Activated effector memory CD4-positive, alpha-beta T cell treated with anti-CD3 and anti-CD28 coated beads, Interleukin-2, amount 50 U/mL, for 16 hours (primary cell): ENCODE results near the gene ARHGEF39.

Source experiments
- DNase-seq: peaks from one replicate; pipeline ENCODE4 v3.0.0-alpha.2; 2020

Gene ARHGEF39

DNA sequence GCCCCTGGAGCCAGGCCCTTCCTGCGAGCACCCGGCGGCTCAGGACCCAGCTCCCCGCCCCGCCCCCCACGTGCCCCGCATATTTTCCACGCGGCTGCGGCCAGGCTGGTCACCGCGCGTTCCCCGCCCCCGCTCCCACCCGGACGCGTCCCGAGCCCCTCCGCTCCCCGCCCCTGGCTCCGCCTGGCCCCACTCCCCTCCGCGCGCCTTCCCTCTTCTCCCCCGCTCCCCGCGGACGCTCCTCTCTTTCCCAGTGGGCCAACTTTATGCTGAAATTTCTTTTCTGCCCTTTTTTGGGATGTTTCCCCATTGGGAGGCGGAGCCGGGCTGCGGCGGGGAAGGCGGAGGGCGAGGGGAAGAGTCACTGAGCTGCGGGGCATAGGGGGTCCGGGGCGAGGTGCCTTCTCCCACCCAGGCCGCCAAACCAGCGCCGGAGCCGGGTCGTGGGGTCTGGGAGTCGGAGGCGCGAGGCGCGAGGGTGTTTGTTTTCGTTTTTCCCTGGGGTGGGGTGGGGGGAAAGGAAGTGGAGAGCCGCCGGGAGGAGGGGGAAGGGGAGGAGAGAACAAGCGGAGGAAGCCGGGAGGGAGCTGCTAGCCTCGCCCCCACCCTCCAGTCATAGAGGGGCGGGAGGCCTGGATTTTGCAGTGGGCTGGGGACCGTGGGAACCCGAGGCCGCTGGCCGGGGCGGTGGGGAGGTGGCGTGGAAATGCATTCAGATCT lies 25.8 kb upstream of the ARHGEF39 start:
- peak; percentile 79 for DNase-seq

DNA sequence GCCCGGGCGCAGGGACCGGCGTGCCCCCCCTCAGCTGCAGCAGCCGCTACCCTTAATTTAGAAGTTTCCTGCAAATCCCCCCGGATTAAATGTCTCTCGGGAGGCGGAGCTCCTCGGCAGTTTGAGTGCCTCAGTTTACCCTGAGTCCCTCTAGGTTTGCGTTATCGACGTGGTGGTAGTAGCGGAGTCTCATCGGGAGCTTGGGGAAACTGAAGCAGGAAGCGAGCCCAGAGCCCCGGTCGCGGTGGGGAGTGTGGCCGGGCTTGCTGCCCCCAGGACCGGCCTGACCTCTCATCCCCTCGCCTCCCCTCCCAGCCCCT lies 25.3 kb upstream of the ARHGEF39 start:
- DNase-seq, result no peak

DNA sequence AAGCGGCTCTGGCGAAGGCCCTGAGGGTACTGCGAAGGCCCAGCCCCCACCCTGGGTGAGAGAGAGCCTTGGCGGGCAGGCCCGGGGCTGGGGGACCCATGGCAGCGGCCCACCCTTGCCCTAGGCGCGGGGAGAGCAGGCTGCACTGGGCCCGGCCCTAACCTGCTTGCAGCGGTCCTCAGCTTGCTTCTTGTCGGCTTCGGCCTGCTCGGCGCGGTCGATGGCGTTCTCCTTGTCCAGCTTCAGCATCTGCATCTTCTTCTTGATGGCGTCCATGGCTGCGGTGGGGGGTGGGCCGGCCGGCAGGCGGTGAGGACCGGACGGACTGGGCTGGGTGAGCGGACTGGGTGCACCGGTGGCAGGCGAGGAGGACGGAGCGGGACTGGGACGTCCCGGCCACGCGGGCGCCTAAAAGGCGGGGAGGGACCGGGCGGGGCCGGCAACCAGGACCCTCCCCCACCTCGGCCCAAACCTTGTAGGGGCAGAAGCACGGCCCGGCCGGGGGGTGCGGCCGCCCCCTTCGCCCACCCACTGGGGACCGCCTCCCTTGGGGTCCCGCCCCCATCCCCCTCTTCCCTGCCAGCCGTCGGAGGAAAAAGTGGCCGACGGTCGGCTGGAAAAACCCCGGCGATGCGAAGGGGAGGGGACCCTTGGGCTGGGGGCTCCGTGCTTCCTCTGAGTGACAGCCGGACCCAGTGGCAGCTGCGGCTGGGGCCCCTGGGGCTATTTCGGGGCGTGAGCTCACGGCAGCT lies 24.7 kb upstream of the ARHGEF39 start, which contains the start of gene TPM2:
Gene TPM2 (minus strand): TSS at position 384 of the 752 bp plus-strand sequence. CDS start 108 bp downstream, at position 276.
- no peak for DNase-seq

DNA sequence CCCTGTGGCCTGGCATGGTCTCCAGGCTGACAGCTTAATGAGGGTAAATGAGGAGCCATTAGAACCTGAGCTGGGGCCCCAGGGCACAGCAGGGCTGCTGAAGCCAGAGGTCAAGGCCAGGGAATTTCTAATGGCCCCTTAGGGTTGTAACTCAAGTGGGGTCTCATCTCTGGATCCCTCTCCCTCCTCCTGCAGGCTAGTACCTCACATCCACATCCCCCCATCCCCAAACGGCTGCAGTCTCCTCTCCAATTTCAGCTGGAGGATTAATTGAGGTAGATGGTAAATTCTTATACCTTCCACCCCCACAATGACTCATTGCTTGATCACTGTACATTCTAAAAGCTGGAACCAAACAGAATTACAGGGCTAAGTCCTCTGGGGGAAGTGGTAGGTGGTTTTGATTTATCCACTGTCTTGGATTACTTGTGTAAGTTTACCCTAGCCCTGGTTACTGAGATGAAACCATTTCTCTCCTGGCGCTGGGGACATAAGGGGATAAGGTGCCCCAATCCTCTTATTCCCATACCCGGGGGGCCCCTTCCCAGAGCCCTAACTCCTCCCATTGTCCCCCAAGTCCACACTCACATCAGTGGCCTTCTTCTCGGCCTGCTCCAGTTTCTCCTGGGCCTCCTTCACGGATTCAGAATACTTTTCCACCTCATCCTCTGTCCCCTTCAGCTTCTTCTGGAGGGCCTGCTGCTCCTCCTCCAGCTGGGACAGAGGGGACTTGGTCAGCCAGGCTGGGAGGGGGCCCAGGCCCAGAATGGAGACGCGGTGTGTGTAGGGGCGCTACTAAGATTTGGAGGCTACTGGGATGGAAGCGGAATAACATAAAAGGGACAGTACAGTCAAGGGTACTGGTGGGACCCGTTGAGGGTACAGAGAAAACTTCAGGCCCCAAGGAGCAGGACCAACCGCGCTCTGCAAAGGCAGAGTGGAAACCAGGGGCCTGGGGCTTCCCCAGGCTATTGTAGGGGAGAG lies 23.9 kb upstream of the ARHGEF39 start:
- DNase-seq, result no peak

DNA sequence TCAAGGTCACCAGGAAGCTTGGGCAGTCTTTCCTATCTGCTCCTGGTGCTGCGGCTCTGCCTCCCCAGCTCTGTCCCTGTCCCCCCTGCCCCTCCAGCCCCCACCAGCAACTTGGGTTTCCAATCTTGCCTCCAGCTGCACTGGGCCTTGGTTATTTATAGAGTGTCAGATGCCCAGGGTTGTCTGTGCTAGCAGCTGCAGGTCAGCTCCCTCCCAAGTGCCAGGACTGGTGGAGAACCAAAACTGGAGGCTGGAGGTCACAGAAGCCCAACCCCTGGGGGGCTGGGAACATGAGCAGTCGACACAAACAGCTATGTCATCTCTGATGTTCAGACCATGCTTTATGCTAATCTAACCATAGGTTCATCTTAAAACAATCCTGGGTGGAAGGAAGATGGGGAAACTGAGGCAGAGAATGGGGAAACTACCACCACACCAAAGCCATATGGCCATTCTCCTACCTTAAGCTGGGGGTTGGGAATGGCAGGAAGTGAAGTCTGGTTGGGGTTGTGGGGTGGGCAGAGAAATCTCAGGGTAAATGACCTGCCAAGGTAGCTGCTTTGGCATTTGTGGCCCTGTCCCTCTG lies 23.1 kb upstream of the ARHGEF39 start:
- no peak for DNase-seq

DNA sequence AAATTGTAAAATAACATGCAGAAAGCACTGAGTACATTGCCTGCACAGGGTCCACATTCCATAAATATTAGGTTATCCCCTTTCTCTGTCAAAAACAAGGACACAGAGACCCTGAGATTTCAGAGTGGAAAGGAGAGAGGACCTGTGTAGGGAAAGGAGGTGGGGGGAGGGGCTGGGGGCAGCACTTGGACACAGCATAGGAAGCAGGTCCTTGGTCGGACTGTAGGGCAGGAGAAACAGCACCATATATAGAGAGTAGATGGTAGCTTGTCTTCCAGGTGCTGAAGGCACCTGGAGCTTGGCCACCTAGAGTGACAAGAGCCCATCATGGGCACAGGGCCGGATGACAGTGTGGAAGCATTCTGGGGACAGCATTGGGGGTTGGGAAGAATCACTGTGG lies 22.3 kb upstream of the ARHGEF39 start:
- no peak for DNase-seq

DNA sequence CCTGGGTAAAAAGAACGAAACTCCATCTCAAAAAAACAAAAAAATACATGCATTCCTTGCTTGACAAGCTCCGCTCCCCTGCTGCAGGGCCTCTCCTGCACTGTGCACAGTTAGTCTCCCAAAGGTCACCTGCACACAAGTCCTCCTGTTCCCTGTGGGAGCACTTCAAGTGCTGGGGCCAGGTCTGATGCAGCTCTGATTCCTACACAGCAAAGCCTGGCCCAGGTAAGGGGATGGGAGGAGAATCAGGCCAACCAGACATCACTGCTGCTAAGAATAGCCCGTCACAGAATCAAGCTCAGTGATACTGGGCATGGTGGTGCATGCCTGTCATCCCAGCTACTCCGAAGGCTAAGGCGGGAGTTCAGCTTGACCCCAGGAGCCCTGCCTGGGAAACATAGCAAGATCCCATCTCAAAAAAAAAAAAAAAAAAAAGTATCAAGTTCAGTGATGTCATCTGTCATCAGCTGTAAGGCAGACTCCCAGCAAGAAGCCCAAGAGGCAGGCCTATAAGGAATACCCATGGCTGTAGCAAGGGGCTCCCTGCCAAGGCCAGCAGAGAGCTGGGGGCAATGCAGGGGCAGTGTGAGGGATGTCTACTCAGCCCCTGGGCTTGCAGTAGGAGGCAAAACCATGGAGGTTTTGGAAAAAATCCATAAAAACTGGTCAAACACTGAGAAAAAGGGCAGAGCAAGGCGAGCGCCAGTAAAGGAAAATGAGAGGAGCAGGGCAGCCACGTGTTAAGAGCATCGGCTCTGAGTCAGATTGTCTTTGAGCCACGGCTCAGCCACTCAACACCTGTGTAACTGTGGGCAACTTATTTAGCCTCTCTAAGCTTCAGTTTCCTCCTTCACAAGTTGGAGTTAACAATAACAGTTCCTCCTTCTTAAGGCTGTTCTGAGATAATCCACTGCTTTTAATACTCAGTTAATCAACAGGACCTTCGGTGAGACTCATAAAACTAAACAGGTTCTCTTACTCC lies 21.5 kb upstream of the ARHGEF39 start:
- no peak for DNase-seq

DNA sequence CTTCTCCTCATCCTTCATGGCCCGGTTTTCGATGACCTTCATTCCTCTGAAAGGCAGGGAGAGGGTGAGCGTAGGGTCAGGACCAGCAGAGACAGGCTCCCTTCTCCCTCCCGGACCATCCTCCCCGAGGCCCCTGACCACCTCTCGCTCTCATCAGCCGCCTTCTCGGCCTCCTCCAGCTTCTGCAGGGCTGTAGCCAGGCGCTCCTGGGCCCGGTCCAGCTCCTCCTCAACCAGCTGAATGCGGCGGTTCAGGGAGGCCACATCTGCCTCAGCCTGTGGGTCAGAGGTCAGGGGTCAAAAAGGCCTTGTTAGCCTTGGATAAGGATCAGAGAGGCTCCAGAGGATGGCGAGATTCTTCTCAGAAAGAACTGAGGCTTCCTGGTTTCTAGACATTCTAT lies 20.5 kb upstream of the ARHGEF39 start:
- DNase-seq, result no peak

DNA sequence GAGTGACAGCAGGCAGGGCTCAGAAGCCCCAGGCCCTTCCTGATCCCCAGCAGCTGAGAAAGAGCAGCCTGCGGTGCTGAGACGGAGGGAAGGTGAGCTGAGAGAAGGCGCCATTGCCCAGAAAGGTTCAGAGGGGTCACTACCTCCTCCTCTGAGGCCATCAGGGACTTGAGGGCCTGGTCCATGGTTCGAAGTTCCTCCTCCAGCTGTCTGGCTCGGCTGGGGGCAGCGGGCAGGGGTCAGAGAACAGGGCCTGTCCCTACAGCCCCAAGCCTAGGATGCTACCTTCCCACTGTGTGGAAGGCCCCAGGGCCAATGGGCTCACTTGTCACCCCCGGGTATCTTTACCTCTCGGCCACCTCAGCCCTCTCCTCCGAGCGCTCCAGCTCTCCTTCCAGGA lies 19.9 kb upstream of the ARHGEF39 start:
- no peak for DNase-seq

DNA sequence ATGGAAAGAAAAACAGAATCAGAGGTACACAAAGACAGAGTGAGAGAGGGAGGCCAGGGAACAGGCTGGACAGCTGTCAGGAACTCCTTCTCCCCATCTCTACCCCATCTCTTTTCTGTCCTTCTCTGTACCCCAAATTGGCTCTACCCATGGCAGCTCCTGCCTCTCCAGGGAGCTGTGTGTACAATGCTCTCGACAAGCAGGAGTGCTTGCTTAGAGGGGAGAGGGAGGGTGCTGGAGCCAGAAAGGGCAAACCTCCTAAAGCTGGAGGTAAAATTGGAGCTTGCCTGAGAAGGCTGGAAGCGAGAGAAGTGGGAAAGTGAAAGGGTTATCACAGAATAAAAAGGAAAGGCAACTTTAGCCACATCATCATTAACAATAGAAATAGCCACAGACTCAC lies 18.3 kb upstream of the ARHGEF39 start:
- DNase-seq, result no peak

DNA sequence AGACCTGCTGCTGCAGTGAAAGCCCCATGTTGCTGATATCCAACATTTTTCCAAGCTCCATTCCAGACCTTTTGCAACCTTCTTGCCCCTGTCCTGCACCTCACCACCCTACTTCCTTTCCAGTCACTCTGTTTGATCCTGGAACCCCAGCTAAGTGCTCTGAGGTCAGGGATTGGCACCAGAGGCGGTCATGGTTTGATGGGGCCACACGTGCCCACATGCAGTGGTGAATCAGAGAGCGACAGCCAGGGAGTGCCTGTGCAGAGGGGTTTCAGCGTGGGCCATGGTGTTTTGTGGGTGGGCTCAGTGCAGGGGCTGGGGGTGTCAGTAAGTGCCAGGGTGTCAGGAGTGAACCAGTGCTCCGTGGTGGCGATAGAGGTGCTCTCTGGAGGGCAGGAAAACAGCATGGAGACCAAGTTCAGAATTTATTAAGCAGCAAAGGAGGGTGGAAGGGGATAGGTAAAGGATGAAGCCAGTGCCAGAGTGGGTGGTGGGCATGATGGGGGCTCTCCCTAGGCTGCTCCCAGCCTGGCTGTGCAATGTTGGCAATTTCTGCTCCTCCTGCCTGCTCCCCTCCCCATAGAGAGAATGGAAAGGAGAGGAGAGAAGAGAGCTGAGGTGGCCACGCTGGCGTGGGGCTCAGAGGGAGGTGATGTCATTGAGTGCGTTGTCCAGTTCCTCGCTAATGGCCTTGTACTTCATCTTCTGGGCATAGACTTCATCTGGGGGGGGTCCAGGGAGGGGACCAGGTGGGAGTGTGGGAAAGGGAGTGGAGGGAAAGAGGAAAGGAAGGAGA lies 17.7 kb upstream of the ARHGEF39 start:
- DNase-seq, result no peak

DNA sequence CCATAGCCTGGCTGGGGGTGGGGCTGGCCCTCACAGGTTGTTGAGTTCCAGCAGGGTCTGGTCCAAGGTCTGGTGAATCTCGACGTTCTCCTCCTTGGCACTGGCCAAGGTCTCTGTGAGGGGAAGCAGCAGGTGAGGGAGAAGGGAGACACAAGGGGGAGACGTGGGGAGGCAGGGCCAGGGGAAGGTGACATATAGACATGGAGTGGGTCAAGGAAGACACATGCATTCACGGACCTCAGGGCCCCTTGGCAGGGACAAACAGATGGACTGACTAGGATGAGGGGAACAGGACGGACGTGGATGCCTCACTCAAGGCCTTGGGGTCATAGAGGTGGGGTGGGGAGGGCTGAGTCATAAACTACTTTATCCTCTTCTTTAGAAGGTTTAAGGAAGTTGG lies 17.1 kb upstream of the ARHGEF39 start:
- DNase-seq, result no peak

DNA sequence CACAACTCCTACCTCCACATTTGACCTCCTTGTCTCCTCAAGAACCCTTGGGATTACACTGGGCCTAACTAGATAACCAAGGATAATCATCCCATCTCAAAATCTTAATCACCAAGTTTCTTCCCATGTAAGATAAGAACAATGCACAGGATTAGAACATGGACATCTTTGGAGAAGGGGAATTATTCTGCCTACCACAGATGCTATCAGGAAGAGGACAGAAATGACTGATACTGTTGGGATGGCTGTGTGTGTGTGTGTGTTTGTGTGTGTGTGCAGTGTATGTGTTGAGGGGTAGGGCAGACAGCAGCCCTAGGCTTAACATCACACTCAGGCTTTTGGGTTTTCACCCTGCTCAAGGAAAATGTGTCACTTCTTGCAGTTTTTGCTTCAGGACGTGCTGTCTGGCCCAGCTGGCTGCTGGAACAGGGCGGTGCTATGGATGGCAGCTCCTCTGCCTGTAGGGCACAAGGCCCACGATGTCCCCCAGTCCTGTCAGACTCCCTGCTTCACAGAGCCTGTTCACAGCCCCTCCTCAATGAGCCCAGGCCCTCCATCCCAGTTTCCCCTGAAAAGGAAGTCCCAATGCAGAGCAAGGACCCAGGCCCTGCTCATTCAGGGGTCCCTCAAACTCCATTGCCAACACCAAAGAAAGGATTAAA lies 16.5 kb upstream of the ARHGEF39 start:
- no peak for DNase-seq

DNA sequence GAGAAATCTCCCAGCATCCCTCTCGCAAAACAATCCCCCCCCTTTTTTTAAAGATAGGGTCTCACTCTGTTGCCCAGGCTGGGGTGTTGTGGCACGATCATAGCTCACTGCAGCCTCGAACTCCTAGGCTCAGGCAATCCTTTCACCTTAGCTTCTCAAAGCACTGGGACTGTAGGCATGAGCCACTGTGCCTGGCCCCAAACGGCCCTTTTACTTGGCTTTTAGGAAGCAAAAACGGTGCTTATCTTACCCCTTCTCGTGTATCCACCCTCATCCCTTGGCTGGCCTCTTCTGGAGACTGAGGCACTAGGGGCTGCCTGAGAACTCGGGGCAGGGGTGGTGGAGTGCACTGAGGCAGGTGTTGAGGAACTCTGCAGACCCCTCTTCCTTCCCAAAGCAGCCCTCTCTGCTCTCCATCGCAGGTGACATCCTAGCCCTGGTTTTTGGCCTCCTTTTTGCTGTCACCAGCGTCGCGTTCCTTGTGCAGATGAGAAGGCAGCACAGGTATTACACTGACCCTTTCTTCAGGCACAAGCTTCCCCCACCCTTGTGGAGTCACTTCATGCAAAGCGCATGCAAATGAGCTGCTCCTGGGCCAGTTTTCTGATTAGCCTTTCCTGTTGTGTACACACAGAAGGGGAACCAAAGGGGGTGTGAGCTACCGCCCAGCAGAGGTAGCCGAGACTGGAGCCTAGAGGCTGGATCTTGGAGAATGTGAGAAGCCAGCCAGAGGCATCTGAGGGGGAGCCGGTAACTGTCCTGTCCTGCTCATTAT lies 15.5 kb upstream of the ARHGEF39 start:
- no peak for DNase-seq

DNA sequence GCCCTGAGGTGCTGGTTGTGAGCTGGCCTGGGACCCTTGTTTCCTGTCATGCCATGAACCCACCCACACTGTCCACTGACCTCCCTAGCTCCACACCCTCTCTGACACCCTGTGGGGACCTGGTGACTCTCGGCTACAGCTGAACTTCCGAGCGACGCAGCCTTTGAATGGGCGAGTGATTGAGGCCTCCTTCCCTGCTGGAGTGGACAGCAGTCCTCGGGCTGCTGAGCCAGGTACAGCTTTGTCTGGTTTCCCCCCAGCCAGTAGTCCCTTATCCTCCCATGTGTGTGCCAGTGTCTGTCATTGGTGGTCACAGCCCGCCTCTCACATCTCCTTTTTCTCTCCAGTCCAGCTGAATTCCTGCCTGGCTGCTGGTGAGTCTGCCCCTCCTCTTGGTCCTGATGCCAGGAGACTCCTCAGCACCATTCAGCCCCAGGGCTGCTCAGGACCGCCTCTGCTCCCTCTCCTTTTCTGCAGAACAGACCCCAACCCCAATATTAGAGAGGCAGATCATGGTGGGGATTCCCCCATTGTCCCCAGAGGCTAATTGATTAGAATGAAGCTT lies 14.9 kb upstream of the ARHGEF39 start:
- DNase-seq, result no peak

DNA sequence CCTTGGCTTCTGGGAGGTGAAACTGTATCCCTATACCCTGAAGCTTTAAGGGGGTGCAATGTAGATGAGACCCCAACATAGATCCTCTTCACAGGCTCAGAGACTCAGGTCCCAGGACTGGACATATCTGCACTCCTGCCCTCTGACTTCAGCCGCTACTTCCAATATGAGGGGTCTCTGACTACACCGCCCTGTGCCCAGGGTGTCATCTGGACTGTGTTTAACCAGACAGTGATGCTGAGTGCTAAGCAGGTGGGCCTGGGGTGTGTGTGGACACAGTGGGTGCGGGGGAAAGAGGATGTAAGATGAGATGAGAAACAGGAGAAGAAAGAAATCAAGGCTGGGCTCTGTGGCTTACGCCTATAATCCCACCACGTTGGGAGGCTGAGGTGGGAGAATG lies 14.1 kb upstream of the ARHGEF39 start:
- DNase-seq, result no peak

DNA sequence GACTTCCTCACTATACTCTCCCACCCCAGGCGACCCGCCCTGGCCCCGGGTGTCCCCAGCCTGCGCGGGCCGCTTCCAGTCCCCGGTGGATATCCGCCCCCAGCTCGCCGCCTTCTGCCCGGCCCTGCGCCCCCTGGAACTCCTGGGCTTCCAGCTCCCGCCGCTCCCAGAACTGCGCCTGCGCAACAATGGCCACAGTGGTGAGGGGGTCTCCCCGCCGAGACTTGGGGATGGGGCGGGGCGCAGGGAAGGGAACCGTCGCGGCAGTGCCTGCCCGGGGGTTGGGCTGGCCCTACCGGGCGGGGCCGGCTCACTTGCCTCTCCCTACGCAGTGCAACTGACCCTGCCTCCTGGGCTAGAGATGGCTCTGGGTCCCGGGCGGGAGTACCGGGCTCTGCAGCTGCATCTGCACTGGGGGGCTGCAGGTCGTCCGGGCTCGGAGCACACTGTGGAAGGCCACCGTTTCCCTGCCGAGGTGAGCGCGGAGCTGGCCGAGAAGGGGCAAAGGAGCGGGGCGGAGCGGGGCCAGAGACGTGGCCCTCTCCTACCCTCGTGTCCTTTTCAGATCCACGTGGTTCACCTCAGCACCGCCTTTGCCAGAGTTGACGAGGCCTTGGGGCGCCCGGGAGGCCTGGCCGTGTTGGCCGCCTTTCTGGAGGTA lies 10.9 kb upstream of the ARHGEF39 start:
- DNase-seq, result peak; percentile 73

DNA sequence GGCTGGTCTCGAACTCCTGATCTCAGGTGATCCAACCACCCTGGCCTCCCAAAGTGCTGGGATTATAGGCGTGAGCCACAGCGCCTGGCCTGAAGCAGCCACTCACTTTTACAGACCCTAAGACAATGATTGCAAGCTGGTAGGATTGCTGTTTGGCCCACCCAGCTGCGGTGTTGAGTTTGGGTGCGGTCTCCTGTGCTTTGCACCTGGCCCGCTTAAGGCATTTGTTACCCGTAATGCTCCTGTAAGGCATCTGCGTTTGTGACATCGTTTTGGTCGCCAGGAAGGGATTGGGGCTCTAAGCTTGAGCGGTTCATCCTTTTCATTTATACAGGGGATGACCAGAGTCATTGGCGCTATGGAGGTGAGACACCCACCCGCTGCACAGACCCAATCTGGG lies 10.2 kb upstream of the ARHGEF39 start:
- DNase-seq, result no peak

DNA sequence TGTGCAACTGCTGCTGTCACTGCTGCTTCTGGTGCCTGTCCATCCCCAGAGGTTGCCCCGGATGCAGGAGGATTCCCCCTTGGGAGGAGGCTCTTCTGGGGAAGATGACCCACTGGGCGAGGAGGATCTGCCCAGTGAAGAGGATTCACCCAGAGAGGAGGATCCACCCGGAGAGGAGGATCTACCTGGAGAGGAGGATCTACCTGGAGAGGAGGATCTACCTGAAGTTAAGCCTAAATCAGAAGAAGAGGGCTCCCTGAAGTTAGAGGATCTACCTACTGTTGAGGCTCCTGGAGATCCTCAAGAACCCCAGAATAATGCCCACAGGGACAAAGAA lies 9.0 kb upstream of the ARHGEF39 start:
- DNase-seq, result no peak
